ENCODE measurements around the gene MRM2. TPM values are rescaled to one million over a fixed set of nuclear protein-coding genes. Genes with fewer than 3 reads are reported as not detected.

Gene MRM2
- total RNA-seq, 4 donors from 2014 or later: 16.0 to 21.9 (median 17.8) TPM

DNA sequence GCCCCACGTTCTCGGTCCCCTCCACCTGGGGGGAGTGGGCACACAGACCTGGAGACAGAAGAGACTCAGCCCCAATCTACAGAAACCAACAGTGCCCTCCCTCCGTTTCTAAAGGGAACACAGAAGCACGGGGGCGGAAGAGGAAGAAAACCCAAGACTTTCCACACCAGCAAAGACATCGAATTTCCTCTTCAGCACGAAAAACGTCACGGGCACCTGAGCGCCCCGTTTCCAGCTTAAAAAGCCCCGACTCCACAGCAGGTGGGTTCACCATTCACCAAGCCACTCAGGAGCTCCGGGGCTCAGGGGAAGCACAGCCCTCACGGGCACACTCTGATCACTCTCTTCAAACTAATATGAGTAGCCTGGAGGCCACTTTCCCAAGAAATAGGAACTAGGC lies 19.6 kb upstream of the MRM2 start:
- H3K9me3 ChIP-seq: no peaks in the 10 kb centered on the region
- H3K4me1 ChIP-seq: no peaks in the 10 kb centered on the region
- H3K27ac ChIP-seq: no peak overlapping the region
- no peaks in the 10 kb centered on the region for H3K27me3 ChIP-seq
- whole genome bisulfite sequencing, 2 donors (ENCODE audit: low coverage in 1 of 2): 62 to 96% methylated on average over 3 to 8 of the region's 14 CpGs
- H3K36me3 ChIP-seq: peaks cover 0 to 64% of the 10 kb centered on the region in 2 donors
- no peak for ATAC-seq
- TF ChIP-seq POLR2A (IDR thresholded peaks at IDR 0.05): no peak
- no peak for TF ChIP-seq EP300 (IDR thresholded peaks at IDR 0.05)
- TF ChIP-seq POLR2AphosphoS5 (IDR thresholded peaks at IDR 0.05): no peak
- TF ChIP-seq, protein P1, sequence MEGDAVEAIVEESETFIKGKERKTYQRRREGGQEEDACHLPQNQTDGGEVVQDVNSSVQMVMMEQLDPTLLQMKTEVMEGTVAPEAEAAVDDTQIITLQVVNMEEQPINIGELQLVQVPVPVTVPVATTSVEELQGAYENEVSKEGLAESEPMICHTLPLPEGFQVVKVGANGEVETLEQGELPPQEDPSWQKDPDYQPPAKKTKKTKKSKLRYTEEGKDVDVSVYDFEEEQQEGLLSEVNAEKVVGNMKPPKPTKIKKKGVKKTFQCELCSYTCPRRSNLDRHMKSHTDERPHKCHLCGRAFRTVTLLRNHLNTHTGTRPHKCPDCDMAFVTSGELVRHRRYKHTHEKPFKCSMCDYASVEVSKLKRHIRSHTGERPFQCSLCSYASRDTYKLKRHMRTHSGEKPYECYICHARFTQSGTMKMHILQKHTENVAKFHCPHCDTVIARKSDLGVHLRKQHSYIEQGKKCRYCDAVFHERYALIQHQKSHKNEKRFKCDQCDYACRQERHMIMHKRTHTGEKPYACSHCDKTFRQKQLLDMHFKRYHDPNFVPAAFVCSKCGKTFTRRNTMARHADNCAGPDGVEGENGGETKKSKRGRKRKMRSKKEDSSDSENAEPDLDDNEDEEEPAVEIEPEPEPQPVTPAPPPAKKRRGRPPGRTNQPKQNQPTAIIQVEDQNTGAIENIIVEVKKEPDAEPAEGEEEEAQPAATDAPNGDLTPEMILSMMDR (IDR thresholded peaks at IDR 0.05): no peak
- H3K4me3 ChIP-seq: no peak overlapping the region

- ATAC-seq: no peak
- H3K27ac ChIP-seq: no peak overlapping the region
Observed at GRCh38 chr7:2260820-2261219, 18.8 kb upstream of the MRM2 start.

DNA sequence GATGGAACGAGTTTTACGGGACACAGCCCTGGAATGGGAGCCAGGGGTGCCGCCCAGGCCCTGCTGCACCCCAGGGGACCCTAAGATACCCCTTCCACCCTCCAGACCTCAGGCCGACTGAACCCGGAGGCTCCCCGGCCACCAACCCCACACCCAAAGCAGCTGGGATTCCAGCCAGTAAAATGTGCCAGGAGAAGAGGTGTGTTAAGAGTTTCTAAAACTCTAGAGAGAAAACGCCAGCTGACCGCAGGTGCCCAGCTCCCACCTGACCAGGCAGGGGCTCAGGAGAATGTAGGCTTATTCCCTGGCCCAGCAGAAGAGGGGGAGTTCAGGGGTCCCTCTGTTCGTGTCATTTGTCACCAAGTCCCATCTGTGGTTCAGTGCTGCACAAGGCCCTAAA lies 17.5 kb upstream of the MRM2 start:
- ATAC-seq: no peak
- WGBS, 2 donors (ENCODE audit: low coverage in 1 of 2): 20 to 100% methylated on average over 1 to 3 of the region's 9 CpGs
- TF ChIP-seq POLR2A (IDR thresholded peaks at IDR 0.05) (no peak), POLR2AphosphoS5 (IDR thresholded peaks at IDR 0.05) (no peak), EP300 (IDR thresholded peaks at IDR 0.05) (no peak)
- TF ChIP-seq, protein P1 (IDR thresholded peaks at IDR 0.05): no peak
- Histone ChIP-seq H3K36me3 (peaks cover 0 to 74% of the 10 kb centered on the region in 2 donors), H3K27ac (no peak overlapping the region), H3K9me3 (no peaks in the 10 kb centered on the region), H3K4me1 (no peaks in the 10 kb centered on the region), H3K4me3 (no peak overlapping the region), H3K27me3 (no peaks in the 10 kb centered on the region)

More at GRCh38 chr7:2260820-2261219, 18.8 kb upstream of the MRM2 start:
- TF ChIP-seq POLR2AphosphoS5 (IDR thresholded peaks at IDR 0.05): no peak
- TF ChIP-seq, protein P1 (IDR thresholded peaks at IDR 0.05): no peak
- no peak for TF ChIP-seq POLR2A (IDR thresholded peaks at IDR 0.05)
- TF ChIP-seq EP300 (IDR thresholded peaks at IDR 0.05): no peak
- Histone ChIP-seq H3K36me3 (peaks cover 0 to 72% of the 10 kb centered on the region in 2 donors), H3K9me3 (no peaks in the 10 kb centered on the region), H3K27me3 (no peaks in the 10 kb centered on the region), H3K4me1 (no peaks in the 10 kb centered on the region), H3K4me3 (no peak overlapping the region)
- 89 to 100% methylated on average over 3 to 4 of the region's 5 CpGs for WGBS, 2 donors (ENCODE audit: low coverage in 1 of 2)

DNA sequence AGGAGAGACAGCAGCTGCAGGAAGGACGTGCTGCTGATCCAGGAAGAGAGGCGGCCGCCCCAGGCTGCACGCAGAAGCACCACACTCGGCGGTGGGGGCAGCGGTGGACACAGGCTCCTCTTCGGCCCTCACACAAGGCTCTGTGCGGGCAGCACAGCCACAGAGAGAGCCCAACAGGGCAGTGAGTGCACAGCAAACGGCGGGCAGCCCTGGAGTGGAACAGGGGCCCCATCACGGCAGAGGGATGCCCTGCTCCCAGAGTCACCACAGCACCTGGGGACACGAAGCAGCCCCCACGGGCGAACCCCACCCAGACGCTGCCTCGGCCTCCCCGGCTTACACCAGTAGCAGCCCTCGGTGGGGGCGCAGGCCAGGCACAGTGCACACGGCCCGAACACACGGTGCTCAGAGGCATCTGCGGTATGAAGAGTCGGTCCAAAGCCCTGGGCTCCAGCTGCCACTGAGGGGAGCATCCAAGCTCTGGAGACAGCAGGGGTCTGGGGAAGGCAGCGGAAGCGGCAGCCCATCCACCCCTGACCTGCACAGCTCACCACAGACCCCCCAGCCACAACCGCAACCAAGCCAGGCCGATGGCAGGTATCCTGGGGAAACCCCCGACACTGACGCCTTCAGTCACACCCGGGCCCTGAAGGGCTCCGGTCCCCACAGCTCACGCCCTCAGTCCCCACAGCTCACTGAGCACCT lies 16.8 kb upstream of the MRM2 start:
- H3K4me1 ChIP-seq: no peaks in the 10 kb centered on the region
- TF ChIP-seq POLR2A (IDR thresholded peaks at IDR 0.05): no peak
- no peak for TF ChIP-seq EP300 (IDR thresholded peaks at IDR 0.05)
- TF ChIP-seq, protein P1 (IDR thresholded peaks at IDR 0.05): no peak
- TF ChIP-seq POLR2AphosphoS5 (IDR thresholded peaks at IDR 0.05): no peak
- H3K27ac ChIP-seq: no peak overlapping the region
- WGBS, 2 donors (ENCODE audit: low coverage in 1 of 2): 90% methylated on average over 2 of the region's 34 CpGs; no CpG with 5 or more reads in 1 of the 2 donors
- no peak overlapping the region for H3K4me3 ChIP-seq
- no peaks in the 10 kb centered on the region for H3K27me3 ChIP-seq
- no peak for ATAC-seq
- H3K36me3 ChIP-seq: peaks cover 0 to 74% of the 10 kb centered on the region in 2 donors
- no peaks in the 10 kb centered on the region for H3K9me3 ChIP-seq

DNA sequence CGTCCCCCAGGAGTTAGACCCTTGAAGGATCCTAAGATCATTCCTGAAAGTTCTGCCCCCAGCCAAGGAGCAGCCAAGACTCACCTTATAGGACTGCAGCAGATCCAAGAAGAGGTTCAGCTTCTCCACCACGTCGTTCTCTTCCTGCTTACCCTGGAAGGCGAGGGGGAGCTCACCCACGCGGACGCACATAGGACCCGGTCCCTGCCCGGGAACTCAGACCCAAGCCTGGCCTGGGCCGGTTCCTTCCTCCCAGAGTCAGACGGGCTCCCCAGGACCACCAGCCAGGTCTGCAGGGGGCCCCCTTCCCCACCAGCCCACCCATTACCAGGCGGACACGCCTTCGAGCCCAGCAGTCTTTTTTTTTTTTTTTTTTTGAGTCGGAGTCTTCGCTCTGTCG lies 15.6 kb upstream of the MRM2 start:
- Histone ChIP-seq H3K27me3 (no peaks in the 10 kb centered on the region), H3K4me1 (no peaks in the 10 kb centered on the region), H3K36me3 (peaks cover 0 to 70% of the 10 kb centered on the region in 2 donors), H3K27ac (no peak overlapping the region), H3K9me3 (no peaks in the 10 kb centered on the region), H3K4me3 (no peak overlapping the region)
- no peak for TF ChIP-seq POLR2AphosphoS5 (IDR thresholded peaks at IDR 0.05)
- no peak for TF ChIP-seq POLR2A (IDR thresholded peaks at IDR 0.05)
- TF ChIP-seq EP300 (IDR thresholded peaks at IDR 0.05): no peak
- TF ChIP-seq, protein P1 (IDR thresholded peaks at IDR 0.05): no peak
- 91 to 92% methylated on average over 9 to 12 of the region's 17 CpGs for WGBS, 2 donors (ENCODE audit: low coverage in 1 of 2)
- ATAC-seq: no peak

Measured in gastroesophageal sphincter (tissue), 4 donors.